ENCODE measurements around the gene PTGR3.
"Not testable (repeated sequence)": the region's sequence is repeated elsewhere in the genome, so short reads cannot be mapped to it uniquely, and the experiment has no call there.

The PTGR3 gene

GRCh38 chr18:75201282-75202270, 7.4 kb downstream of the PTGR3 start:
- DNase-seq: no peak

GRCh38 chr18:75200605-75201280, 8.2 kb downstream of the PTGR3 start:
- no peak for DNase-seq

DNA sequence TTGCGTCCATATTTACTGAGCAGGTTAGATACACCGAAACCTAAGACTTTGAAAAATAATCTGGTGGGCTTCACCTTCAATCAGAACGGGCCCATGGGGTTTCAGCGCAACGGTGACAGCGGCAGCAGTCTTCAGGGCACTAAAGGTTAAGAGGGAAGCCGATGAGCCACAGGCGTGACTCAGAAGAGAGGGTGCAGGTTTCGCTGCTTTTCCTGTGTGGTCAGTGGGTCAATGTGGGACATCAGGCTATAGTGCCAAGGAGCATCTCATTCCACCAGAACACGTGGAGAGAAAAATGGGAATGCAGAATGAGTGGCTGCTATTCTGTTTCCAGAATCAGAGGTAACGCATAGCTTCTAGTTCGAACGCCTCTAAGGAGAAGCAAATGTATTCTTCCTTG, 8.9 kb downstream of the PTGR3 start:
- DNase-seq: no peak

DNA sequence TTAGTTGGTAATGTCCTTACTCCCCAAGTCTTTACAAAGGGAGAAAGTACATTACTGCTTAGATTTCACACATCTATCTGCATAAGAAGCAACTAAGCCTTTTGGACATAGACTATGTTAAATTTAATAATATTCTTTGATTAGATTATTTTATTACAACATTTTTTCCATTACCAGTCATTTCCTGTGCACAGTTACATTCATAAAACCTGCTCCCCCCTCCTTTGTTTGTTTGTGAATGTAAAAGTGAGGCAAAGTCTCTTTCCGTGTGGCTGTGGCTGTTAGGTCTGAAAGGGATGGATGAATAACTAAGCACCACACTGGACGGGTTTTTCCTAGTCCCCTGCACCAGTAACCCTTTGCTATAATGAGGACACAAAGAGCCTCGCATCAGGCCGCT, 9.6 kb downstream of the PTGR3 start:
- no peak for DNase-seq

GRCh38 chr18:75198036-75198435, 10.9 kb downstream of the PTGR3 start:
- no peak for DNase-seq

GRCh38 chr18:75192899-75193298, 16.0 kb downstream of the PTGR3 start:
- no peak for DNase-seq

GRCh38 chr18:75189696-75190095, 19.2 kb downstream of the PTGR3 start:
- DNase-seq: no peak

GRCh38 chr18:75187702-75188101, 21.2 kb downstream of the PTGR3 start:
- not testable (repeated sequence) for DNase-seq

DNA sequence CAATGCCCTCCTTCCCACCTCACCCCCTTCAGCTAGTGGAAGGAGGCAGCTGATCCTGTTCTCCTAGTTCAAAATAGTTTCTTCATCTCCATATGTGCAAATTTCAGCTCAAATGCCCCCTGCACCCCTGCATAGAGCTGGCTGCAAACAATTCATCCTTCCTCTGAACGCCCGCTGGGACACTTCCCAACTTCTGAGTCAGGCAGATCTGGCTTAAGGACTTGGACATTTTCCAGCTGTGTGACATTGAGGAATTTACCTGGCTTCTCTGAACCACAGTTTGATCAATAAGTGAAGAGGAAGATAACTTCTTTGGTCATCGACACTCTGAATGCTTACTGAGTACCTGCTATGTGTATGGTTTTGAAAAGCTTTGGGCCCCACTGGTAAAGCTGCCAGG, 23.5 kb downstream of the PTGR3 start:
- DNase-seq: no peak

- no peak for DNase-seq
Measured at GRCh38 chr18:75183973-75184493, 24.9 kb downstream of the PTGR3 start.

DNA sequence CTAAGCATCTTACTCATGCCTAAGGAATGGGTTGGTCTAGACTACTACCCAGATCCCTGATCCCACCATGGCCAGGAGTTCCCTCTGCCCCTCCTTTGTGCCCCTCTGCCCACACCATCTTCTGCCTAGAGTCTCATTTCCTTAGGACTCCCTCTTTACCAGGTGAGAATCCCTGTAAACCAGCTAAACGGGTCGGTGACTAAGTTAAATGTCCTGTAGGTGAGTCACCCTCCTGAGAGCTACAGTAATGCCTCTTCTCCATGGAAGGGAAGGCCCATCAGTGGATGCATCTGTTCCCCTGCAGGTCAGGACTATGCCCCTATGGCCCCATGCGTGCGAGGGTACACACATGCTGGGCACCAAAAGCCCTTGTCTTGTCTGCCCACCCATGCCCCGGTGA, 25.4 kb downstream of the PTGR3 start:
- no peak for DNase-seq

DNA sequence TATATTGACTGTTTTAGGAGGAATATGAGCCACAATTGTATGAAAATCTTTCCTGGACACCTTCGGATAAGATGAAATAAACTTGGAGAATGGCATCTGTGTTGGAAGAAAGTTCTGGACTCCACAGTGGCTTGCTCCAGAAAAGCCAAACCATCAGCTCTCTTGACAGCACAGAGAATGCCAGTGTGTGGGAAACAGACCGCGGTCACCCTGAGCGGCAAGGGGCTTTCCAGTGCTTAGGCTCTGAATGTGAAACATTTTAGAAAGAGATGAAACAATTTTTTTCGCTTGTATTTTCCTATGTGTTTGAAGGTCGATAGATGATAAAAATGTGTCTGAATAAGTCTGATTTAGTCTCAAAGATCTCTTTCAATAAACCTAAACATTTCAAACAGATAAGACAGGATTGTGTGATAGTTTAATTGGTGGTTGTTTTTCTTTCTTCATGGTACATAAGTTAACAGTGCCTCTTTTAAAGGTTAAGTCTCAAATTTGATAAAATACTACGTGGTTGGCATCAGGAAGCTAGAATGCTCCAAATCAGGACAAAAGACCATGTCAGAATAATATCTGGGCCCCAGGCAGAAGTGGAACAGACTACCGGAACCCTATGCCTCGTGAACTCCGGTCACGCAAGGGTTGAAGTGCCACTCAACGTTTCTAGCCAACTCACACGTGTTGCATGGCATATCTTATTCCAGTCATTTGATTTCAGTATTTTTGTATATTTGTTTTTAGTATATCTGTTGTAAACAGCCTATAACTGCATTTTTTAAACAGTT, 28.9 kb downstream of the PTGR3 start:
- no peak for DNase-seq

DNA sequence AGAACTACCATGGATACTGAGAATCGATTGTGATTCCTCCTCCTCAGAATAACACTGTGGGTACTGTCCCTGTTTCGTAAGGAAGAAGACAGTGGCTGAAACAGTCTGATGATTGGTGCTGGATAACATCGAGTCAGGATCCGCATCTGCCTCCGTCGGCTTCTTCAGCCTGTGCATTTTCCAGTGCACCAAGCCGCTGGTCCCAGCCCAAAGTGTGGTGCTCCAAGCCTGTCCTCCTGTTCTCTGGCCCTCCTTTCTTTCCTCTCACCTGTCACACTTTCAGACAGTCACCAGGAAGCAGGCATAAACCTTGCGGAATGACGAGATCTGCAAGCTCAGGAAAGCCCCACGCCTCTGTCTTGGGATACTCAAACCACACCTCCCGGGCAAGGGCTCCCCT, 30.6 kb downstream of the PTGR3 start:
- DNase-seq: no peak

- no peak for DNase-seq
Measured at GRCh38 chr18:75176849-75177248, 32.1 kb downstream of the PTGR3 start.

- DNase-seq: no peak
Measured at GRCh38 chr18:75173738-75174137, 35.2 kb downstream of the PTGR3 start.

DNA sequence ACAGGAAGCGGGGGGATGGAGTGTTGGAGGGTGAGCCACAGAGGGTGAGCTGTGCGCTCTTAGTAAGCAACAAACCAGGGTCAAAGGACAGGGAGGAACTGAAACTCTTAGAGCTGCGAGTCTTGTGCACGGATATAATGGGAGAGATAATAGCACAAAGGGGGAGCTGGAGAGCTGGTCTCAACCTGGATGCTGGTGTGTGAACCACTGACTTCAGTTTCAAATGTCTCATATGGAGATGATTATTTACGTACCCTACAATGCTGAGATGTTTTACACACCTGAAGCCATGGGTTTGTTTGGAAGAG, 35.9 kb downstream of the PTGR3 start:
- no peak for DNase-seq

- no peak for DNase-seq
Measured at GRCh38 chr18:75172299-75173124, 36.4 kb downstream of the PTGR3 start.

DNA sequence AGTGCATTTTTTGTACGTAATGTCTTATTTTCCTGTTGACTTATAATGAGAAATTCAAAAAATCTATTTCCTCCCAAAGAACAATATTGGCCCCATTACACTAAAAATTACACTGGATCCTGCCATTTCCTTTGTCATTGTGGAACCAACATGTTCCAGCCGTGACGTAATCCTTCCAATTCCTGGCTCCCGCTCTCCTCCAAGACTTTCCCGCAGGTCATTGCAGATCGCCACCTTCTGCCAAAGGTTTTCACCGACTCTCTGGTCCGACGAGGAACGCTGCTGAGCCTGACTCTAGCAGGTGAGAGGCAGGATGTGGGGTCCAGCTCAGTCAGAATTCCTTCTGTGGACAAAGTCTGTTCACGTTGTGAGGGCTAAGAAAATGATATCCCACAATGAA, 38.0 kb downstream of the PTGR3 start:
- no peak for DNase-seq

DNA sequence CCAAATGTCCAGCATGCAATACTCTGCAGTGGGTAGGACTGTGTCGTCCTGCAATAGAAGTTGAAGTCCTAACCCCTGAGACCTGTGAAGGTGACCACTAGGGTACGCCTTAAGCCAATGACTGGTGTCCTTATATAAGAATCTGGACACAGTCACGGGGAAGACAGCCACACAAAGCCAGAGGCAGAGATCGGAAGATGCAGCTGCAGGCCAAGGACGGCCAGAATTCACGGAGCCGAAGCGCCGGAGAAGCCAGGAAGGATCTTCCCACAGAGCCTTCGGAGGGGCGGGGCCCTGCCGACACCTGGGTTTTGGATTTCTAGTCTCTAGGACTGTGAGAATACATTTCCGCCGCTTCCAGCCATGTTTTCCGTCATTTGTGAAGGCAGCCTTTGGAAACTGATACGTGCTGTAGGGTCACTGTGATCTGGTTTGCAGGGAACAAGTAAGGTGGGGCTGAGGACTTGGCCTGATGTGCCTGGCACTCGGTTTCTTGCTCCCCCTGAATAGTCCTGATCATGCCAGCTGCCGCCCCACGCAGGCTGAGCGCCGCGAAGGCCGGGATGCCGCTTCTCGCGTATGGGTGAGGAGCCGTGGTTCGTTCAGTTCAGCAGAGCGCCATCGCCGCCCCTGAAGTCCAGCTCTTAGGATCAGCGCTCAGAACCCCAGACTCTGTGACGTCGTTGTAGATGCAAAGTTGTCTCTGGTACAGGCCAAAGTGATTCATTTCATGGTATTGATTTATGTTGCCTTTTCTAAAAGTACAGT, 38.7 kb downstream of the PTGR3 start:
- no peak for DNase-seq

- DNase-seq: no peak
Measured at GRCh38 chr18:75169411-75169810, 39.5 kb downstream of the PTGR3 start.

GRCh38 chr18:75168619-75169018, 40.3 kb downstream of the PTGR3 start:
- no peak for DNase-seq
